ENCODE results near the gene IGFLR1.

GRCh38 chr19:35756377-35757230 lies 14.4 kb upstream of the IGFLR1 start, which contains the start of gene HSPB6:
- TF ChIP-seq POLR2A (IDR thresholded peaks at IDR 0.05) (peak; percentile 64 to 77), CTCF (IDR thresholded peaks at IDR 0.05 in 4 of 5, conservative IDR thresholded peaks at IDR 0.05 in 1 of 5) (no peak)
